ENCODE results near the gene TMEM128.
"Not testable (repeated sequence)": the region's sequence is repeated elsewhere in the genome, so short reads cannot be mapped to it uniquely, and the experiment has no call there.

Gene TMEM128

DNA sequence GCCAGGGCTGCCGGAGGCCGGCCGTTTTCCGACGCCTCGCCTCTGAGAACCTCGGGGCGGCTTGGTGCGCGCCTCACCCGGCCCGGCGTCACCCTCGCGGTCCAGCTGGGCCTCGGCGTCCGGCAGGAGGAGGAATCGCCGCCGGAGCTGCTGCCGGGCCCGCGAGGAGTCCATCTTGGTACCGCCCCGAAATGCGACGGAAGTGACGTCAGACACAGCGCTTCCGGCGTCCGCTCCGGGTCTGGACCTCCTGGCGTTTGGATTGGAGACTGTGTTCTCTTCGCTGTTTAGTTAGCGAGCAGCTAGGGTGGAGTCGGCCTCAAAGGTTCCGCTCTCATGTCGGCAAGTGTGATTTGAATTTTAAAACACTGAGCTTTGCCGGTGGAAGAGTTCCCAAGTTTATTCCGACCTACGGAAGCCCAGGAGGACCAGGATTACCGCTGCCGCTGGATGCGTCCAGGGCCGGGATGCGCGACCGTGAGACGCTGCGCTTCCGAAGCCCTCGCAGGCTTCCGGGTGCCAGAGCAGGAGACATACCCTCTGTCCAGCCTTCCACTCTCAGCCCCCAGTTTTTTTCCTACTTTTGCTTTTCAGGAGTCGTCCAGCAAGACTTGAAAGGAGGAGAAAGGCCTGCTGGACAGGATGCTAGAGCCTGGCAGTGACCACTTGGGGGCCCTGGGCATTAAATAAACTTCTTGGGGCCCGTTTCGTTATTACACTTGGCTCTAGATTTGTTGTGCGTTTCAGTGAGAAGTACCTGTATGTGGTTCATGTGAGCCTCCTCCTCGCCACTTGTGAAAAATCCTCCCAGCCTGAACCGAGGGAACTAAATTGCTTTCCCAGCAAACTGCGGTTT is at the start of gene TMEM128:
TMEM128 (minus strand) TSS at position 195 of the 856 bp plus-strand sequence; CDS start at position 174, 21 bp downstream.
- peak; percentile 70 to 96 (median 92) for DNase-seq

GRCh38 chr4:4296283-4296846 is 48.3 kb upstream of the TMEM128 start:
- no peak for DNase-seq

DNA sequence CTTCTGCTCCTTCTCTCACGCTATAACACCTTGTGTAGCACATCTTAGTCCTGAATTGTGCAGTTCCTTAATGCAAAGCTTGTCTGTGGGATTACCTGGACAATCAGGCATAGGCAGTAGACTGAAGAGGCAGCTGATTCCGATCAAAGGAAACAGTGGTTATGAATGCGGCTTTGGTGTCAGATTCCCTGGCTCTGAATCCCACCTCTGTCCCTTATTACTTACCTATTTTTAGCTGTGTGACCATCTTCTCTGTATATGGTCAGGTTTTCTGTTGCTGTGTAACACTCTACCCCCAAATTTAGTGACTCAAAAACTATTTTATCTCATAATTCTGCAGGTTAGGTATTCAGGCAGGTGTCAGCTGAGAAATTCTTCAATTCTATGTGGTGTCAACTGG is 45.3 kb upstream of the TMEM128 start:
- no peak for DNase-seq

- peak; percentile 34 to 96 (median 88) for DNase-seq
Measured at GRCh38 chr4:4289941-4290850, 42.2 kb upstream of the TMEM128 start, which contains the start of the genes LYAR and ZBTB49. LYAR (minus strand) TSS chr4:4290154; CDS start chr4:4283742, 6,412 bp downstream. ZBTB49 (plus strand) TSS chr4:4290251; CDS start chr4:4299946, 9,695 bp downstream.

- DNase-seq = no peak
Measured at GRCh38 chr4:4289597-4289940, 41.5 kb upstream of the TMEM128 start.

- DNase-seq = no peak
Measured at GRCh38 chr4:4289055-4289454, 41.0 kb upstream of the TMEM128 start.

DNA sequence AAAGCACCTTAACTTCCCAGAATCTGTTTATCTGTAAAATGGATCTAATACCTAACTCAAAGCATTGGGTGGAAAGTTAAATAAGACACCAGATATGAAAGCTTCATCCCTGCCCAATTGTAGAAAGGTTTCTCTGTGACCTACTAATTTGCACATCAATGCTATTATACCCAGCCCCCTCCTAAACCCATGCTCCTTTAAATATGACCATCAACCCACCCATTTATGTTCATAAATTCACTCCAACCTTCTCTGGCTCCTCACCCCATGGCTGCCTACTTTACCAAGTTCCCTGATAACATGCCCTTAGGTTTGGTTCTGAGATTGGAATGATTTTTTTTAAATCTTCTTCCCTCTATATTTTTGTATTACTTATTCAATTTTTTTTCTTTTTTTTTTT is 40.1 kb upstream of the TMEM128 start:
- DNase-seq = no peak

- DNase-seq = no peak
Measured at GRCh38 chr4:4284827-4285618, 37.0 kb upstream of the TMEM128 start.

DNA sequence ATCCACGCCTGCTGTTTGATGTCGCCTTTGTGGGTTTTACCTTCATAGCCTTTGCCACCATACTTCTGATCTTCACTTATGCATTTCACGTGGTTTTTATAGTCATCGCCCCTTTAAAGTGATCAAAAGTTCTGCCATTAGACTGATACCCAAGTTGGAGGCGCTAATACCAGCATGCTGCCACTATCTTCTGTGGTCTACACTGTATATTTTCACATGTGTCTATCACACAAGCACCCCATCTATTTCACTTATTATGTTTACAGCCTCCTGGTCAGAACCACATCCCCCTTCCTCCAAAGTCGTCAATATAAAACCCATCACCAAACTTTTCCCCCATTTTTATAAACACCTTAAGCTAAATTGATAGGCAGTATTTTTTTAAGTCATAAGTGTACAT is 33.8 kb upstream of the TMEM128 start:
- DNase-seq = no peak

DNA sequence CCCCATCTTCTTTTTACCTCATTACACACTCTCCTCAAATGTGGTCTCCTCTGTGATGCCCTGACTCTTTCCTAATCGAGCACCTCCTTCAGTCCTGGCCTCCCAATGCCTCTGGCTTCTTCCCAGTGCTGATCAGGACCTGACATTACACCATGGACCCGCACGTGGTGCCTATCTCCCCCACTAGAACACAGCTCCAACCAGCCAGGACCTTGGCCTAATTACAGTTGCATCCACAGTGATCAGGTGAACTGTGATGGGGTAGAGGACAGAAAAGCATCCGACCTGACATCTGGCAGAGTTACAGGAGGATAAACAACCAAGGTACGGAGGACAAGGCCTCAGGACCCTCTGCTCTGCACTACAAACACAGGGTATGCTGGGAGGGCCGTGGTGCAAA is 29.5 kb upstream of the TMEM128 start:
- no peak for DNase-seq

- DNase-seq = no peak
Measured at GRCh38 chr4:4274226-4274625, 26.2 kb upstream of the TMEM128 start.

- DNase-seq = no peak
Measured at GRCh38 chr4:4271912-4272311, 23.9 kb upstream of the TMEM128 start.

DNA sequence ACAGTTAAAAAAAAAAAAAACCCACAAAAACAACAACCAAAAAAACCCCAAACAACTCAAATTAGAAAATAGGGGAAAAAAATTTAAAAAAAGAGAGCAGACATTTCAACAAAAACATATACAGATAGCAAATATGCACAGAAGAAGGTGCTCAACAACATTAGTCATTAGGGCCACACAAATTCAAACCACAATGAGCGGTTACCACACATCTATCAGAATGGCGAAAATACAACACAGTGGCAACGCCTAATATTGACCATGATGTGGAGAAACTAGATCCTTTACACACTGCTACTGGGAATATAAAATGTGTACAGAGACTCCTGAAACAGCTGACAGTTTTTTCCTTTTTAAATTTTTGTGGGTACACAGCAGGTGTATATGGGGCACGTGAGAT is 22.5 kb upstream of the TMEM128 start:
- no peak for DNase-seq

- DNase-seq = no peak
Measured at GRCh38 chr4:4269856-4270255, 21.8 kb upstream of the TMEM128 start.

- DNase-seq = no peak
Measured at GRCh38 chr4:4269331-4269731, 21.3 kb upstream of the TMEM128 start.

- peak in 1 of 58 donors; percentile 37 for DNase-seq
Measured at GRCh38 chr4:4268776-4269175, 20.8 kb upstream of the TMEM128 start.

- peak in 1 of 58 donors; percentile 6 for DNase-seq
Measured at GRCh38 chr4:4267981-4268380, 20.0 kb upstream of the TMEM128 start.

DNA sequence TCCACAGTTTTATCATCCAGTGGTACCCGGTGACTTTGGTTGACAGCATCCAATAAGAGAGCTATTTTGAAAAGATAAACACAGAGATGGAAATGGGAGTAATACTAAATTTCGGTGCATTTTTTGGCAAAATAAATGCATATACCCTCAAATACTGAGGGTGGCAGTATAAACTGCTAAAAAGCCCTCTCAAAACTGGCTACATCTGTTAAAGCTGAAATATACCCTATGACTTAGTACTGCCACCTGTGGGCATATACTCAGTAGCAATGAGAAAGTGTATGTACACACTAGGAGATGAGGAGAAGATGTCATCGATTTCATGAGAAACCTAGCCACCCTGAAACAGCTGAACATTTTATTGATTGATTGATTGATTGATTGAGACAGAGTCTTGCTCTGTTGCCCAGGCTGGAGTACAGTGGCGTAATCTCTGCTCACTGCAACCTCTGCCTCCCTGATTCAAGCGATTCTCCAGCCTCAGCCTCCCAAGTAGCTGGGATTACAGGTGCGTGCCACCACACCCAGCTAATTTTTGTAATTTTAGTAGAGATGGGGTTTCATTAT is 12.2 kb upstream of the TMEM128 start:
- DNase-seq = no peak

- DNase-seq = no peak
Measured at GRCh38 chr4:4259484-4260100, 11.6 kb upstream of the TMEM128 start.

GRCh38 chr4:4257705-4258104 is 9.7 kb upstream of the TMEM128 start:
- not testable (repeated sequence) for DNase-seq

All from anterior cingulate cortex (tissue), 58 donors.